HL-60 (cell line): ENCODE results near the gene DNAJC17.

Experiments used
- REST ChIP-seq: IDR thresholded peaks from 2 replicates; pipeline ENCODE4 v1.6.1; 2012; ENCODE audit warnings: low read depth; ENCODE audit not compliant: insufficient replicate concordance
- TF ChIP-seq, protein P1 (sequence below): IDR thresholded peaks from one replicate; pipeline ENCODE4 v1.5.1; 2011; ENCODE audit warnings: low read length, control low read depth, inconsistent platforms; ENCODE audit not compliant: insufficient read depth

DNA sequence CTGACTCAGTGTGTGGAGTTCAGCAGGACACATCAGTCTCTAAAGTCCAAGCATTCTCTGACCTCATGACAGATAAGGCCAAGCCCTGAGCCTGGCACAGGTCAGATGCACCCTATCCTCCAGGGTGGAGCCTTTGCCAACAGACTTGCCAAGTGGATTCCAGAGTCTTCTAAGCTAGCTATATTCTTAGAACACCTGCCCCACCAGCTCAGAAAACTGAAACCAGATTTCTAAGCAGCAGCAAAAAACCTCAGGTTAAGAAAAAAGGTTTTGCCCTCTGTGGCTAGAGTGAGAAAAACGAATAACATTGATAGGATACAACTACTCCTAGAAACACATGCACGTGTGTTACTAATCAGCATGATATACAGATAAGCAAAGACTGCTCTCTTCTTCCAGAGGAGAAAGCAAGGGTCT is 63.8 kb downstream of the DNAJC17 start:
- TF ChIP-seq REST, result no peak
- TF ChIP-seq, protein P1, sequence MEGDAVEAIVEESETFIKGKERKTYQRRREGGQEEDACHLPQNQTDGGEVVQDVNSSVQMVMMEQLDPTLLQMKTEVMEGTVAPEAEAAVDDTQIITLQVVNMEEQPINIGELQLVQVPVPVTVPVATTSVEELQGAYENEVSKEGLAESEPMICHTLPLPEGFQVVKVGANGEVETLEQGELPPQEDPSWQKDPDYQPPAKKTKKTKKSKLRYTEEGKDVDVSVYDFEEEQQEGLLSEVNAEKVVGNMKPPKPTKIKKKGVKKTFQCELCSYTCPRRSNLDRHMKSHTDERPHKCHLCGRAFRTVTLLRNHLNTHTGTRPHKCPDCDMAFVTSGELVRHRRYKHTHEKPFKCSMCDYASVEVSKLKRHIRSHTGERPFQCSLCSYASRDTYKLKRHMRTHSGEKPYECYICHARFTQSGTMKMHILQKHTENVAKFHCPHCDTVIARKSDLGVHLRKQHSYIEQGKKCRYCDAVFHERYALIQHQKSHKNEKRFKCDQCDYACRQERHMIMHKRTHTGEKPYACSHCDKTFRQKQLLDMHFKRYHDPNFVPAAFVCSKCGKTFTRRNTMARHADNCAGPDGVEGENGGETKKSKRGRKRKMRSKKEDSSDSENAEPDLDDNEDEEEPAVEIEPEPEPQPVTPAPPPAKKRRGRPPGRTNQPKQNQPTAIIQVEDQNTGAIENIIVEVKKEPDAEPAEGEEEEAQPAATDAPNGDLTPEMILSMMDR, result no peak
